Measurements from ENCODE around the gene DGKK.

- TF ChIP-seq, protein P1, sequence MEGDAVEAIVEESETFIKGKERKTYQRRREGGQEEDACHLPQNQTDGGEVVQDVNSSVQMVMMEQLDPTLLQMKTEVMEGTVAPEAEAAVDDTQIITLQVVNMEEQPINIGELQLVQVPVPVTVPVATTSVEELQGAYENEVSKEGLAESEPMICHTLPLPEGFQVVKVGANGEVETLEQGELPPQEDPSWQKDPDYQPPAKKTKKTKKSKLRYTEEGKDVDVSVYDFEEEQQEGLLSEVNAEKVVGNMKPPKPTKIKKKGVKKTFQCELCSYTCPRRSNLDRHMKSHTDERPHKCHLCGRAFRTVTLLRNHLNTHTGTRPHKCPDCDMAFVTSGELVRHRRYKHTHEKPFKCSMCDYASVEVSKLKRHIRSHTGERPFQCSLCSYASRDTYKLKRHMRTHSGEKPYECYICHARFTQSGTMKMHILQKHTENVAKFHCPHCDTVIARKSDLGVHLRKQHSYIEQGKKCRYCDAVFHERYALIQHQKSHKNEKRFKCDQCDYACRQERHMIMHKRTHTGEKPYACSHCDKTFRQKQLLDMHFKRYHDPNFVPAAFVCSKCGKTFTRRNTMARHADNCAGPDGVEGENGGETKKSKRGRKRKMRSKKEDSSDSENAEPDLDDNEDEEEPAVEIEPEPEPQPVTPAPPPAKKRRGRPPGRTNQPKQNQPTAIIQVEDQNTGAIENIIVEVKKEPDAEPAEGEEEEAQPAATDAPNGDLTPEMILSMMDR (conservative IDR thresholded peaks at IDR 0.05; ENCODE audit: low read length): no peak
- TF ChIP-seq EZH2phosphoT487 (IDR thresholded peaks at IDR 0.05; ENCODE audit: borderline replicate concordance, low read depth, low read length): no peak
These were observed 26.5 kb upstream of the DGKK start for GRCh38 chrX:50497114-50497513.
